Measurements from ENCODE around the gene THADA.
A peak's percentile ranks its signal among the peaks of the same experiment; 100 is the strongest.

The THADA gene

DNA sequence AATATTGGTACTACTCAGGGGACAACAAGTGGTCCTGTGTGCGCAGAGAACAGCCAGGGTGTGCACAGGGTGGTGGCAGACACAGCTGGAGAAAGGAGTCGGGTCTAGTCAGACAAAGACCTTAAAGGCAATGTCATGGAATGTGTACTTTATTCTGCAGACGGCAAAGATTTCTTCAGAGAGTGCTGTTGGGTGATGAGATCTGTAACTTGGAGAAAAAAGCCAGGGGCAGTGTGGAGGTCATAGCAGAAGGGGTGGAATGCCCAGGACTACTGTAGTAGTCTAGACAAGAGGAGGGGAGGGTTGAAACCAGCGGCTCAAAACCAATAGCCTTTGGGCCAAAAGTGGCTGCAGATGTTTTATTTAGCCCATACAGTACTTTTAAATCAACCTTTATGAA, 248.1 kb downstream of the THADA start:
- DNase-seq: no peak

DNA sequence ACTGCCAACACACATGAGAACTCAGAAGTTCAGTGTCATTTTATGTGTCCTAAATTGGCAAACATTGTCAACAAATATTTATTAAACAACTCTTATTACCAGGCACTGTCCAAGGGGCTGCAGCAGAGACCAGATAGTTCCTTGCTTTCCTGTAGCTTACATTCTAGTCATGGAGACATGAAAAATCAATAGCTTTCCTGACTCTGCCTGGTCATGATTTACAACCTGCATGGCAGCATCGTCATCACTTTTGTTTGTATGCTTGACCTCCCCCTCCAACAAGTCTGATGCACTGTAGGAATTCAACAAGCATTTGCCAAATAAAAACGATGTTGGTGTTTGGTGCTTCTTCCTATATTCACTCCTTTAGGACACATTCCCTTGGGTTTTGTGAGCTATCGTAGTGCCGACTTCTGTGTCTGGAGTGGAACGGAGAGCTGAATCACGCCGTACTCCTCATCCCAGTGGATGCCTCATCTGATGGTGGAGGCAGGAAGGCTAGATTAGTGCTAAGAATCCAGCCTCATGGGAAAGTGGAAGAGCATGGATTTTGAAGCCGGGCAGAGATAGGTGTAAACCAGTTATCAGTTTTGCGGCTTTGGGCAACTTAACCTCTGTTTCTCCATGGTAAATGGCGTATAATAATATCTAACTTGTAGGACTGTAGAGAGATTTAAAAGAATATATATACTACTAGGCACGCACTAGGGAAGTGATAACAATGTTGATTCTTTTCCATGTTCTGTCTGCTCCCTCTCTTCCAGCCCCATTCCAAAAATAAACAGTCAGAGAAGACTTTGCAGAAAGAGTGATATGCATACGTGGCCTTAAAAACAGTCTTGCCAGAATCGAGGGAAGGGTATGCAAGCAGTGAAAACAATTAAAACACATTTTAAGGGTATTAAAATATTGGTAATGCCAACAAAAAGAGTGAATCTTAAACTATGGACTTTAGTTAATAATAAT, 249.0 kb downstream of the THADA start:
- DNase-seq: no peak

DNA sequence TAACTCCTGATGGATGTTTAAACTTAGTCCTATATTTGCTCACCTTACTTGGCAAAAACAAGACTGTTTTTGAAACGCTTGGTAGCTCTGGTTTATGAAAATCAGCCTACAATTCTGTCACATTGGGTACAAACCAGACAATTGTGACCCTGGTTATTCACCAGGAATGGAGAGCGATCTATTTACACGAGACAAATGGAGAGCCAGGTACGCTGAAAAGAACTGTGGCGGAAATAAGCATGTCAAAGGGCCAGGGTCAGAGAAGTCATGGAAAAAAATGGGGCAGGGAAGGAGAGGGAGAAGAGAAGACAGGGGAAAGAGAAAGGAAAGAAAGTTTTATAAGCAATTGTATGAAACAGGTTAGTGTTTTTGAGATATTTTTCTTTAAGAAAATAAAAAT, 250.0 kb downstream of the THADA start:
- DNase-seq: no peak

DNA sequence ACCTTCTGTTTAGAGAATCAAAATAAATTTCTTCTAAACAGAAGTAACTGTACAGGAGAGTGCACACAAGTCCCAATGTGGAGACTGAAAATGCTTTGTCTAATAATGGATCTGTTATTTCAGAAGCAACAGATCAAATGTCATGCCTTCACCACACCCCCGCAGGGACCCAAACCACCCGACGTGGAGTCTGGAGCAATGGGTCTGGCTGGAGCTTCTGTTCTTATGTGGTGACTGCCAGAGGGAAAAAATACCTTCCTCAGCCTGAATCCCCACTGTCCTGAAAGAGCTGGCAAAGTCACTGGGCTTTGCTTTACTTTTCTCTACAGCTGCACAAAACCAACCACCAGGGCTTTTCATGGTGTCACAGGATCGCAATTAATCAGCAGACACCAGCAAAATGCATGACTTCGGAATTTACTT, 250.4 kb downstream of the THADA start:
- no peak for DNase-seq

DNA sequence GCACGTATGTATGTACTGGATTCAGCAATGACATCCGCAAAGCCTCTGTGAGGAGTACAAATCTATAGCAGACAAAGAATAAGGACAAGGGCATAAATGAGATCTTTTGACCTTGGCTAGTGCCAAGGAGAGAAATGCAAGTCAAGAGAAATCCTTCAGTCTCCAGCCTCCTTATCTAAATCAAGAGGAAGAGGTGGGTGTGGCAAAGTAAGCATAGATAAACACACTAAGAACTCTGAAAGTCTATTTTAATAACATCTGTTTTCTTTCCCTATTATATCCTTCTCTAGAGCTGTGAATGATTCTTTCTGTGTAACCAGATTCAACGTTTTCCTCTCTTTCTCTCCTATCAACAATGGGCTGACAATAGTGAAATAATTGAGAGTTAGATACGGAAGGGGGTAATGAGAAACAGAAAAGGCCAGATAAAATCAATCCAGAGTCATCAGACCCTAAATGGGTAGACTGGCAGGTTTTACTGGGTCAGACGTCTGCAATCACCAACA, 250.9 kb downstream of the THADA start:
- no peak for DNase-seq

DNA sequence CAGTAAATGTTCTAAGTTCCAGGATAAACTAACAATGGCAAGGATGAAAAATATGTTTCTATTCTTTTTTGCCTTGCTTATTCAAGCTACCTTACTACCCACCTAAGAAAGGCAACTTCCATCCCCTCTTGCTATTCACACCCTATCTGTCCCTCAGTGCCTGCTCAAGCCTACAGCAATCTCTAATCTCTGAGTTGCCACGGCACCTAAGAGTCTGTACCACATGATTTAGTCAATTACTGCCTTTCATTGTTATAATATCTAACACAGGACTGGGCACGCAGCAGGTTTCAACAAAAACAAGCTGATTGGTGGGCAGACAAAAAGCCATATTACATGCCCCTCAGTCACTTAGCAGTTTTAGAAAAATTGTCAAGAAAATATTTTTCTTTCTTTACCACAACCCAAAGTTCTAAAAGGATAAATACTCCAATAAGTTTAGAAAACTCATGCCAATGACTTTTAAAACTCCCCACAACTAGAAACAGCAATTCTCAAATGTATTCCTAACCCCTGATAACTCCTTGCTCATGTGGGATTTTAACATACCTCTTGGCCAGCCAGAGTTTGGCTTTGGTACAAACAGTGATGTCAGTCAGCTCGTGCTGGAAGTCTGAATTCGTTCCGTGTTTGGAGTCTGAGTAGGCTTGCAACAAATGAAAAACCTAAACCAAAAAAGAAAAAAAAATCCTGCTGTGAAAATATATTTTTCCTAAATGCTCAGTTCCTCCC, 252.1 kb downstream of the THADA start:
- peak; percentile 92 for DNase-seq

DNA sequence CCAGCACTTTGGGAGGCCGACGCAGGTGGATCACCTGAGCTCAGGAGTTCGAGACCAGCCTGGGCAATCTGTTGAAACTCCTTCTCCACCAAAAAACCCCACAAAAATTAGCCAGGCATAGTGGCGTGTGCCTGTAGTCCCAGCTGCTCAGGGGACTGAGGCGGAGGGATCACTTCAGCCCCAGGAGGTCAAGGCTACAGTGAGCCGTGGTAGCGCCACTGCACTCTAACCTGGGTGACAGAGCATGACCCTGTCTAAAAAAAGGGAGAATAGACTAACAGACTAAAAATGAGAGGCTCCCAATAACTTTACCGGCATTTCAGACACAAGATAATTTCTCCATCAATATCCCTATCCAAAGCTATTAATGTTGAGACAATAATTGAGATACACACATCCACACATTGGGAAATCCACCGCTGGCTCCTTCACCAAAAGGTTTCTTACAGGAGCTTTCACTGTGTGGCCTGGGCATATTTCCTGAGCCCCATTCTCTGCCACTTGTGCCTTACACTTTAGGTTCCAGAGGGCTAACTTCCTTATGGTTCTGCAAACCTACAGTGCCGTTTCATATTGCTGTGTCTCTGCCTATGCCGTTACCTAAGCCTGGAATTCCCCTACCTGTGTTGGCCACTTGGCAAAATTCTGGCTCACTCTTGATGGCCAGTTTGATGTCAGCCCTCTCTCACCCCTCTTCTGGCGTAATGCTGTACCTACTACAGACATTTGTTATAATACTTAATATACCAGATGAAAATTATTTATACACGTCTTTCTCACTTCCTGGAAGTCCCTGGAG, 253.7 kb downstream of the THADA start:
- DNase-seq: no peak

DNA sequence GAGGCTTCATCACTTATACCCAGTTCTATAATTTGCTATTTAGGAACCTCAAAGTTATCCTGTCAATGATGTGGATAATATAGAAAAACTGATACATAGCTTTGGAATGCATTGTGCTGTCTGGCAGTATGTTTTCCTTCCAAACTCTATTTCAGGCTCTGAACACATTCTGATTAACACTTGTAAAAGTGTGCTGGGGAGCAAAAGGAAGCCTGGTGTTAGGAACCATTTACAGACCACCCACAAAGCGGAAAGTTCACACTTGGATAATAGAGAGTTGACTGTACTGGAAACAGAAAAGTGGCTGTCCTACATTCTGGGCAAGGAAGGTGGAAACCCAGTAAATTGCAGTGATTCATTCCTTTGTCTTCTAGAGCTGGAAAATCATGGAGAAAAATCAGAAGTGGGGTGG, 254.9 kb downstream of the THADA start:
- peak; percentile 86 for DNase-seq

DNA sequence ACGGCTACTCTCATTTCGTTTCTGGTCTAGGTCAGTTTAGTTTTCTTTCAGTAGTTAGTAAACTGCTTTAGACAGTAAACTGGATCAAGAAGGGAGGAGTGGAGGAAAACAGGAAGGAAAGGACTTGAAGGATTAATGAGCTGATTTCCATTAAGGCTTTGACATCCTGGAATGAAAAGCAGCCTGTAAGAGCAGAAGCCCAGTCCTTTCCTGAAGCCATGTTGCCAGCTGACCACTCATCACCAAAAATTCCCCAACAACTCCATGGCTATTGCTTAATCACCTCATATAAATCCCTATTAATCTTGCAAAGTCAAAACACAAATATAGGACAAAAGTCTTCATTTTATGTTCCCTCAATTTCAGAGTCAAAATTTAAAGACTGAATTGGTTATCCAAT, 255.8 kb downstream of the THADA start:
- peak; percentile 86 for DNase-seq

DNA sequence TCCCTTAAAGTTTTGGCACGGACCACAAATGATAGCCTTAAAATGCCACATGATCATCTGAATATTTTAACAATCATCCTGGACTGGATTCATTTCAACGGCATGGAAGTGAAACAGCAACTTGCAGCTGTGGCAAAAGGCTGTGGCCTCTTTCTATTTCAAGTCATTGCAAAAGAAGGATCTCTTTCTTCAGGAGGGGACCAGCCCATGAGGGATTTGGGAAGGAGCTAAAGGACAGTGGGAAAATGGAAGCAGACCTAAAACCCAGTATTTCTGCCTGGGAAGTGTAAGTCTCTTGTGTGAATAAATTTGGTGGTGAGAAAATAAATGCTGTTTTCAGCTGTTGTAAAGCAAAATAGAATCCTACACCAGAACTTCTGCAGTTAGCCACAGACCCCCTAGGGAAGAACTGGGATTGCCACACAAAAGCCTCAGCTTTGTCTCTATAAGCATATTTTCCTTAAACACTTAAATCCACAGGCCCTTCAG, 262.1 kb downstream of the THADA start:
- peak; percentile 76 for DNase-seq

DNA sequence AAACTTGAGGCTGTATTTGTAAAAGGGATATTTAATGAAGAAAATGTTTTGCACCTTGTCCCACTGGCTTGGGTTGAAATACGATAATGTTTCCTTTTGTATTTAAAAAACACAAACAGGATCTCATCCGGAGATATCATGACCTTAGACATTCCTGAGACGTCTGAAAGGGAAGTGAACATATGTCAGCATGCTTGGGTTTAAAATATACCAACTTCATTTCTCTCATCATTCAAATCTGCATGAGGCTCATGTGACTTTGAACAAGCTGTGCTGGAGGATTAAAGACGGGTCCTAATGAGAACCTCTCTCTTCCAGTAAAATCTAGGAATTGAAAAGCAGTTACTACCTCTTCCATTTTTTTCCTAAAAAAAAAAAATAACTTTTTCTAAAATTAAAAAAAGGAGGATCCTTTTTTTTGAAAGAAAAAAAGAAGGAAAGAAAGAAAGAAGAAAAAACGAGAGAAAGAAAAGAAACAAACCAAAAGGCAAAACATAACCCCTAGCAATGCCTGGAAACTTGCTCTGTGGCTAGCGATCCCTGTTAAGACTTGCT, 262.7 kb downstream of the THADA start:
- no peak for DNase-seq

DNA sequence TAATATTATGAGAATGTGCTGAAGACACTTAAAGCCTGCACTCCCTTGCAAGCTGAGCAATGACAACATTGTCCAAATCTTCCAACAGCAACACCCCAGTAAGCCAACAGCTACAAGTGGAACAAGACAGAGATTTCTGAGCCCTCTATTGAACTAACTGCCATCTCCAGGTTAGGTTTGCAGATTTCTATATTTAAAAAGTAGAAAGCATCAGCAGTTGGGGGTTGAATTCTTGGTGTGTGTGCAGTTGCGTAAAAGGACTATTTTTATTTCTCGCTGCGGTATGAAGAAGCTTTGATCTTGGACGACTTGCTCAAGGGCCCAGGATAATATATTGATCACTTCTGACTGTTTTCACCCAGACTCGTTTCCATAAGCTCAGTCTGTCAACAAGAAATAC, 263.2 kb downstream of the THADA start:
- DNase-seq: peak; percentile 55

DNA sequence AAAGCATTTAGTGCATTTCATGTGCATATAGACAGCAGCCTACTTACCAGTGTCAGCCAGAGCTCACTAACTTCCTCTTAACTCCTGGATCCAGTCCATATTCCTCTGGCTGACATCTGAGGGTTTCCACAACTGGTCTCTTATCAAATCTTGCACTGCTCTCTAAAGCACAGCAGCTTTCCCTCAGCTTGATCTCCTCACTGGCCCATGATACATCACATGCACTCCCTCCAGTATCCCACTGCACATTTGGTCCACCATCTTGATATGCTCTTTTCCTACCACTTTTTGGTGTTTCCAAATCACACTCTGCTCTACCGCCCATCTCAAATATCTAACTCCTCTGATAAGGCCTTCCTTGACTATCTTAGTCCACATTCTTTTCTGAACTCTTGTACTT, 264.4 kb downstream of the THADA start:
- DNase-seq: peak; percentile 45

DNA sequence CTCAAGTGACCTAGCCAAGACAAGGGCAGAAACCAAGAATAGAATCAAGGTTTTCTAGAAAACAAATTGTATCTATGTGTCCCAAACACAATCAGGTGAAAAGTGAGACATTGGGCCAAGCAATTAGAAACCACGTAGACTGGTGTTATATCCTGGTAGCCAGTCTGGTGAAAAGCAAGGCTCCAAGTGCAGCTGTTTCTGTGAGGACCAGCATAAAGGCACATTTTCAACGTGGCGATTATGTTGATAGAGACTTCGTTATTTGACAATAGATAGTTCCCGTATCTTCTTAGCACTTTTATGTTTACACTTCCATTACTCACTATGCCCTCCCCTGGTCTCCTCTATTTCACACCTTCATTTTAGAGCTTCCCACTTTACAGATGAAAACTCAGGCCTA, 266.2 kb downstream of the THADA start:
- no peak for DNase-seq

DNA sequence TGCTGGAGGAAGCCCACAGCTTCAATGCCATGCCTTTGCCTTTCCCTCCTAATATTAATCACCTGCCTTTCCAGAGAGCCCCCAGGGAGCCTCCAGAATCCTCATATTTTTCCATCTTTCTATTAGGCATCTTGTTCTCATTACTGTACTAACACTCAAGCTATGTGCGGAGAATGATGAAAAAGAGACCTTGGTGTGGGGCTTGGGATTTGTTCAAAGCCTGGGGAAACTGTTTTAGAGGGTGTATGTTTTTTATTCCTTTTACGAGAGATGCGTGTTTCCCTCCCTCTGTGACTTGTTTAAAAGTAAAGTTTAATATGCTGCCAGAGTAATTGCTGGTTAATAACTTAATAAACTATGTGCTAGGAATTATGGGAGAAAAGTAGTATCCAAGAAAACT, 267.0 kb downstream of the THADA start:
- DNase-seq: peak; percentile 47

DNA sequence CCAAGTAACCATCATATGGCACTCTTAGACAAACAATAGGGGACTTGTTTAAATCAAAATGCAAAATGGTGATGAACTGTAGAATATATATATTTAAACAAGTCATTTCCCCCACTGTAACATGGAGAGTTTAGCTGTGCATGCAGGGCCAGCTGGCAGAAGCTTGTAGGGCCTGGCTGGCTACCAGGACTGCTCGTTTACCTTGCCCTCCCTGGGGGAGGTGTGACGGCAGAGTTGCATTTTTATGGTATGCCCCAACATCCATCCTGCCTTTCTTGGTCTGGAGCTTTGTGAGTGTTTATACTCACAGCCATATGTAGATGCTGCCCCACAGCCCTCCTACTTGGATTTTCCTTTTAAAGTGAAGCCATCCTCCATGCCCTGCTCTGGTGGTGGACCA, 267.7 kb downstream of the THADA start:
- peak; percentile 61 for DNase-seq

DNA sequence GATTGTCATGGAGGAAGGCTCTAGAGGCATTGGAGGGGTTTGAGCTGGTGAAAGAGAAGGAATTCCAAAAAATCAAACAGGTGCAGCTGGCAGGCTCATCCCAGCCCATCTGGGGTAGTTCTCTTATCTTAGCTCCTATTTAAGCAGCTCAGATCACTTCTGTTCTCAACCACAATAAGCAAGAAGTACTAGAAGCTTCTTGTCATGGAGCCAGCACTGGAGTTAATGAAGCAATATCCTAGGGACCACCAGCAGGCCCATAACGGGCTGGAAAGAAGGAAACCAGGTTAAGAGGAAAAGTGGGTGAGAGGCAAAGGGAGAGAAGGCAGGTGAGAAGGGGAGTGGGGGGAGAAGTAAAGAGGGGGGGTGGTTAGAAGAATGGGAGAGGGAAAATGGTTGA, 268.7 kb downstream of the THADA start:
- DNase-seq: no peak

DNA sequence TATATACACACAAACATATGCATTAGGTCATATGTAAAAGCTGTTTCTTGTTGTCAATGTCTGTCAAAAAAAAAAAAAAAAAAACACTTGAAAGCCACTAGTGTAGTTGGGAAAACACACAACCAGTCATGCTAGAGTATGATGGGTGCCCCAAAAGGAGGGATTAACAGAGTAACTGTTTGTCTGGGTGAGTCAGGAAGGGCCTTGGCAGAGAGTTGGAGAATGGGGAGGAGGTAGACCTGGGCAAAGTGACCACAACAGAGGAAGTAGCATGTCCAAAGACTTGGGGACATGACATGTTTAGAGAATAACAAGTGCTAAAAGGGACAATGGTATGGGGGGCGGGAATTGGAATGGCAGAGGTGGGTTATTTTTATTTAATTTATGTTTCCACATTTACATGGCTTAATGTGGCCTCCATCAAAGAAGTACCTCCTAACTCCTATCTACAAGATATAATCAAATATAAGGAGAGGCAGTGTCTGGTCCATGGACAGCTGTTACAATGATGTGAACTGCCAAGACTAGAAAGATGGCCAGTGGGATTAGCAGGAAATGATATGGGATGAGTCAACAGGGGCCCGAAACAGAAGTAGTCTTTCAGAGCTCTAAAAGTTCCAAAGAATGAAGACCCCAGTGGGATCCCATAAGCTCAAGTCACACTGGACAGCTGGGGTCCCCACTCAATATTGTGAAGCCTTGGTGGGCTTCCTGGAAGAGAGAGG, 269.6 kb downstream of the THADA start:
- DNase-seq: no peak

DNA sequence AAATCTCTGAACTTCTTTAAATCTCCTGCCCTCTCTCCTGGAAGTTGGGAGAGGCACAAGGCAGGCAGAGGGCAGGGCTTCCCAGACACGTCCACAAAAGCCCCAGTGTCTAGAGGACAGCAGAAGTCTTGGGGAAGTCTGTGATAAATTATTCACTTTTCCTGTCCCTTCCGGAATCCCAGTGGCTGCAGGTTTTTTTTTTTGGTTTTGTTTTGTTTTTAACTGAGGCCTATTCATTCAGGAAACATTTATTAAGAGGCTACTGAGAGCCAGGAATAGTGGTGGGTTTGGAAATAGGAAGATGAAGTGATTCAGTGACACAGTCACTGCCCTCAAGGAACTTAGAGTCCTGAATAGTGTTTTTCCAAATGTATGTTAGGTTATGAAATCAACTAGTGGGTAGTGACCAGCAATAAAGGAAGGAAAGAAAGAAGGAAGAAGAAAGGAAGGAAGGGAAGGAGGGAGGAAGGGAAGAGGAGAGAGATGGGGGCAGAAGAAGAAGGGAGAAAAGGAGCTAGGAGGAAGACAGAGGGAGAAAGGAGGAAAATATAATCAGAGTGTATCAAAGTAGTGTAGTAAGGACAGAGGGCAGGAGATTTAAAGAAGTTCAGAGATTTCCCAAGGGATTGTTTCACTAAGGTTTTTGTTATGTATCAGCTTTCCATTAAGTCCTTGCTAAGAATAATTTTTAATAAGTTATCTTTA, 270.6 kb downstream of the THADA start:
- no peak for DNase-seq

DNA sequence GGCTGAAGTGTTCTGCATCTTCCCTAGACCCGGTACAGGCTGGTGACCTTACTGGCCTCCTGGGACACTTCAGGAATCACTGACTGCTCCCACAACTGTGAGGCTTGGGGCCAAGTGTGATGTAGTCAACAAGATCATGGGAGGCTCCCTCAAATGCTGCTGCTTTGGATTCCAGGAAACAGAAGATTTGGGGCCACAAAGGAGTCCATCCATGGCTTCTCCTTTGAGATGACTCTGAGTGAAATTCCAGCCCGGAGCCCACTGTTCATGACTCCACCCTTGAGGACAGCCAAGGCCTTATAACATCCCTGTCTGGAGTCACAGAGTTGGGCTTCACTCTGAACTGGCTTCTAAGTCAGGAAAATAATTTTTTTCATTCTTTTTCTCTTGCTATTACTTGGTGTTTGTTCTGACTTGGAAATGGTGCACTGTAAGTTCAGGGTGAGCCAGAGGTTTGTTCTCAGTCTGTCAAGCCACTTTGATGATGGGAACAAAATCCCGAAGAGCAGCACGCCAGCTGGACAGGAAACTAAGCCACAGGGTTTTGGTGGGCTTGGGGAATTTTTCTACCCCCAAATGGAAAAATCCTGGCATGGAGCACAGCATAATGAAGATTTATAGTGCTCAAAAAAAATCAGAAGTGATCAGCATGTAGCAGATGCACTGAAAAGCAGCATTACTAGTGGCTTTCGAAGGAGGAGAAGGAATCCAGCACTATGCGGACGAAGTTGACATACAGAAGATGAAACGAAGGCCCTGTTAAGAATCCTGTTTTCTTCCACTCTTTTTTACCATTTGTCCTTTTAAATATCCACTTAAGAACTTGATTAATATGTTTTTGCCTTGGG, 271.4 kb downstream of the THADA start:
- no peak for DNase-seq
